Measurements from ENCODE around the gene STK26.

DNA sequence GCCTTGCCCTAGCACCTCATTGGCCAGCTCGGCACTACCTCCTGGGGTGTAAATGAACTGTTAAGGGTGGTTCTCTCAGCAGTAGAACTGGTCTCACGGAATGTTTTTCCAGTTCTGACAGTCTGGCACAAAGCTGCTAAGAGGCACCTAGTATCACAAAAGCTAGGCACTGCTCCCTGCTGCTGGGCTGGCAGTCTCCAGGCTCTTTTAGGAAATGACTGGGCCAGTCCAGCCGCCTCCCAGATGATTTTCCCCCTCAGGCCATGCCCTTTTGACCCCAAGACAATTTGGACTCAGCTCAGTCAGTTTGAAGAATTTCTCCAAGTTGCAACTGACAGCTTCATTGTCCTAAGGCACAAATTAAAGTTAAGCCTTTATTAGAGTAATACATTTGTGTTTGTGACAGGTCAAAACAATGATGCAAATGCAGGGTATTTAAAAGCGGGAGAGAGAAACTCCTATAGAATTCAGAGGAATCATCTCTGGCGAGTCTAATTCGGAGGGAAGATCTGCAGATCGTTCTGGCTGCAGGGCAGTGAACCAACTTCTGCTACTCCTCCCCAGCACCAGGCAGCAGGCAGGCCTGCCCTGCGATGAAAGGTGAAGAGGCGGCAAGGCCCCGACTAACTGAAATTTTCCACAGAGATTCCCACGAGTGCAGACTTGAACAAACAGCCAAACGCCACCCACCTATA, 96.9 kb downstream of the STK26 start:
- no peak for TF ChIP-seq RAD21 (conservative IDR thresholded peaks at IDR 0.05)
- TF ChIP-seq SMC3 (conservative IDR thresholded peaks at IDR 0.05; ENCODE audit: poor library complexity): no peak
- no peak for TF ChIP-seq CTCF (IDR thresholded peaks at IDR 0.05; ENCODE audit: poor library complexity, severe bottlenecking)
- TF ChIP-seq REST (IDR thresholded peaks at IDR 0.05; ENCODE audit: borderline replicate concordance): no peak
- no peak for TF ChIP-seq POLR2AphosphoS5 (IDR thresholded peaks at IDR 0.05)
- TF ChIP-seq TAF1 (IDR thresholded peaks at IDR 0.05; ENCODE audit: low read depth): no peak
